Karpas-422 (cell line): ENCODE data around the gene ASPSCR1. TPM values are rescaled to one million over a fixed set of nuclear protein-coding genes. Genes with fewer than 3 reads are reported as not detected.

ENCODE experiments used
- DNase-seq: peaks from one replicate; pipeline ENCODE4 v3.0.0-alpha.2; 2015
- H2AFZ ChIP-seq: fragments of 200-600 bp; sonication (generic); 2 replicates; pipeline ENCODE4 v1.6.1; 2014; ENCODE audit warnings: antibody characterized with exemption, low read length, mixed read lengths
- H3K27ac ChIP-seq: fragments of 200-600 bp; sonication (generic); 2 replicates; pipeline ENCODE4 v1.5.1; 2014; ENCODE audit warnings: mild to moderate bottlenecking, low read length, moderate library complexity
- H3K27me3 ChIP-seq: fragments of 200-600 bp; sonication (generic); 2 replicates; pipeline ENCODE4 v1.6.1; 2014; ENCODE audit warnings: low read length, mixed read lengths
- H3K36me3 ChIP-seq: fragments of 200-600 bp; sonication (generic); 2 replicates; pipeline ENCODE4 v1.6.1; 2014; ENCODE audit warnings: low read length, mixed read lengths; ENCODE audit not compliant: insufficient read depth
- H3K4me1 ChIP-seq: fragments of 200-600 bp; sonication (generic); 2 replicates; pipeline ENCODE4 v1.6.1; 2014; ENCODE audit warnings: mild to moderate bottlenecking, low read length, mixed read lengths
- H3K4me2 ChIP-seq: fragments of 200-600 bp; sonication (generic); 2 replicates; pipeline ENCODE4 v1.6.1; 2014; ENCODE audit warnings: low read length, low read depth, mild to moderate bottlenecking; ENCODE audit not compliant: poor library complexity, severe bottlenecking
- H3K4me3 ChIP-seq: fragments of 200-600 bp; sonication (generic); 2 replicates; pipeline ENCODE4 v1.5.1; 2014; ENCODE audit warnings: mild to moderate bottlenecking, antibody characterized with exemption, low read length, mixed read lengths
- H3K79me2 ChIP-seq: fragments of 200-600 bp; sonication (generic); 2 replicates; pipeline ENCODE4 v1.6.1; 2014; ENCODE audit warnings: mild to moderate bottlenecking, low read length, mixed read lengths
- H3K9ac ChIP-seq: fragments of 200-600 bp; sonication (generic); 2 replicates; pipeline ENCODE4 v1.6.0; 2014; ENCODE audit warnings: low read length
- H3K9me2 ChIP-seq: fragments of 200-600 bp; sonication (generic), shearing (Covaris generic); replicated peaks from 2 replicates; pipeline ENCODE4 v1.6.0; 2014; ENCODE audit warnings: mild to moderate bottlenecking, low read length, moderate library complexity; ENCODE audit not compliant: insufficient read depth
- H3K9me3 ChIP-seq: fragments of 300-700, 200-600 bp; sonication (generic); 2 replicates; pipeline ENCODE4 v1.6.1; 2014; ENCODE audit warnings: low read length, mixed read lengths
- H4K20me1 ChIP-seq: fragments of 200-600 bp; sonication (generic); 2 replicates; pipeline ENCODE4 v1.6.1; 2014; ENCODE audit warnings: mild to moderate bottlenecking, antibody characterized with exemption, low read length, low read depth; ENCODE audit not compliant: insufficient read depth
- total RNA-seq: library from RNA; depleted of rRNA; stranded (reverse); fragments of >200 nt; shearing (Covaris generic); gene quantifications from 2 replicates; pipeline ENCODE4 v1.2.3, GENCODE V29; 2014; ENCODE audit warnings: low replicate concordance

Gene ASPSCR1
- total RNA-seq, 1 experiment from 2014 or later: 38.7 TPM

DNA sequence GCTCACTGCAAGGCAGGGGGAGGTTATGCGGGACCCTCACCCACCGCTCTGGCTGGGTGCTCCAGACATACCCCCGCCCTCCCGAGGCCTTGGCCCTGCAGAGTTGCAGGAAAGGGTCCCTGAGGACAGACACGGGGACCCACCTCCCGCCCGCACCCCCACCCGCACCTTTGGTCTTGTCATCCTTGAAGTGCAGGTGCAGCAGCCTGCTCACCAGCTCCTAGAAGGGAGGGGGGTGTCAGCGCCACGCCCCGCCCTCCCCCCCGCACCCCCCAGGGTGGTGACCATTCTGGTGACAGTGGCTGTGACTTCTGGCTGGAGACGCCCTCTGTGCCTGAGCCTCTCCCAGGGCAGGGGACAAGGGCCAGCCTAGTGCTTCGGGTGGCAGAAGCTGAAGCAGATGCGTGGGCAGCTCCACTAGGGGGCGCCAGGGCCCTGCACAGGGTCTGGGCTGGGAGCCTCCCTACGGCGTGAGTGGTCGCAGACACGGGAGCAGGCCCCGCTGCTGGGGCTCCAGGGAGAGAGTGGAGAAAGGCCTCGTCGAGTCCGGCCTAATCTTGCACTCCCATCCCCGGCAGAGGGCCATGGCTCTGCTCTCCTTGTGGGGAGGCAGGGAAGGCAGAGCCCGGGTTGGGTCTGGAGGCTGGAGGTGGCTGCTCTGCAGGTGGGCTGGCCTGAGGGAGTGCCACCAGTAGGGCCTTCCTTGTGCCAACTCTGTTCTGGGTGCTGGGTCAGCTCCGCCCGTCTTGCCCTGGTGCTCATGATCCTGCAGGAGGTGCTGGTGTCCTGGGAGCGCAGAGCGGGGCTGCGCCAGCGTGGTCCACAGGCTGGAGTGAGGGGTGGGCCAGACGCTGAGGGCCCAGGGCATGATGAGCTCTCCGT is 42.5 kb downstream of the ASPSCR1 start:
- H3K9ac ChIP-seq: no peak overlapping the region

DNA sequence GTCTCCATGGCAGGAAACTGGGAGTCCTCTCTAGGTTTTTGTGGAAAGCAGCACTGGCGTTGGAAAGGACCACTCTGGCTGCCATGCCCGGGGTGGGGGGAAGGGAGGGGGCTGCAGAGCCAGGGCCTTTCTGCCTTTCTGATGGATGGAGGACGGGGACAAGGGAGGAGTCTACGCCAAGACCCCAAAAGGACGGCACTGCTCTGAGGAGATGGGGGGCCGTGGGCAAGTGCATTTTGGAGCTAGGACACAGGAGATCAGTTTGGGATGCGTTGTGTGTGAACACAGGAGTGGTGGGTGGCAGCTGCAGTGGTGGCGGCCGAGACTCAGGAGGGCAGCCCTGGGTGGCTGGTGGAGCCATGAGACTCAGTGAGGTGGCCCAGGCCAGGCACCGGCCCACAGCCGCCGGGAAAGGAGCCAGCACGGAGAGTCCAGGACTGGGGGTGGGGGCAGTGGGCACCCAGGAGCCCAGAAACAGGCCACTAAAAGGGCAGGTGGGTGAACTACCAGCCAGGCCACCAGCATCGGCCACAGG is 43.2 kb downstream of the ASPSCR1 start:
- Histone ChIP-seq H3K4me1 (peaks cover 30% of the 10 kb centered on the region), H3K79me2 (peaks cover 26% of the 10 kb centered on the region), H4K20me1 (peaks cover 3% of the 10 kb centered on the region; the same call in 1 of the 2 replicates), H3K27ac (no peak overlapping the region), H3K4me2 (peak overlapping the region; percentile 96), H3K36me3 (no peaks in the 10 kb centered on the region), H2AFZ (no peak overlapping the region), H3K9me2 (no peaks in the 10 kb centered on the region), H3K27me3 (no peaks in the 10 kb centered on the region), H3K9ac (peak overlapping the region; percentile 97), H3K9me3 (no peaks in the 10 kb centered on the region), H3K4me3 (peak overlapping the region; percentile 98; the same call in 1 of the 2 replicates)
- DNase-seq: no peak

More for the DNA sequence above, 42.5 kb downstream of the ASPSCR1 start:
- H3K9me2 ChIP-seq: no peaks in the 10 kb centered on the region
- DNase-seq: peak; percentile 90
- H3K79me2 ChIP-seq: peaks cover 26% of the 10 kb centered on the region
- no peak overlapping the region for H3K4me2 ChIP-seq
- H3K9me3 ChIP-seq: no peaks in the 10 kb centered on the region
- H2AFZ ChIP-seq: no peak overlapping the region
- no peak overlapping the region for H3K4me3 ChIP-seq
- no peaks in the 10 kb centered on the region for H3K27me3 ChIP-seq
- no peak overlapping the region for H3K27ac ChIP-seq
- H4K20me1 ChIP-seq: peaks cover 3% of the 10 kb centered on the region; the same call in 1 of the 2 replicates
- peaks cover 30% of the 10 kb centered on the region for H3K4me1 ChIP-seq
- no peaks in the 10 kb centered on the region for H3K36me3 ChIP-seq

DNA sequence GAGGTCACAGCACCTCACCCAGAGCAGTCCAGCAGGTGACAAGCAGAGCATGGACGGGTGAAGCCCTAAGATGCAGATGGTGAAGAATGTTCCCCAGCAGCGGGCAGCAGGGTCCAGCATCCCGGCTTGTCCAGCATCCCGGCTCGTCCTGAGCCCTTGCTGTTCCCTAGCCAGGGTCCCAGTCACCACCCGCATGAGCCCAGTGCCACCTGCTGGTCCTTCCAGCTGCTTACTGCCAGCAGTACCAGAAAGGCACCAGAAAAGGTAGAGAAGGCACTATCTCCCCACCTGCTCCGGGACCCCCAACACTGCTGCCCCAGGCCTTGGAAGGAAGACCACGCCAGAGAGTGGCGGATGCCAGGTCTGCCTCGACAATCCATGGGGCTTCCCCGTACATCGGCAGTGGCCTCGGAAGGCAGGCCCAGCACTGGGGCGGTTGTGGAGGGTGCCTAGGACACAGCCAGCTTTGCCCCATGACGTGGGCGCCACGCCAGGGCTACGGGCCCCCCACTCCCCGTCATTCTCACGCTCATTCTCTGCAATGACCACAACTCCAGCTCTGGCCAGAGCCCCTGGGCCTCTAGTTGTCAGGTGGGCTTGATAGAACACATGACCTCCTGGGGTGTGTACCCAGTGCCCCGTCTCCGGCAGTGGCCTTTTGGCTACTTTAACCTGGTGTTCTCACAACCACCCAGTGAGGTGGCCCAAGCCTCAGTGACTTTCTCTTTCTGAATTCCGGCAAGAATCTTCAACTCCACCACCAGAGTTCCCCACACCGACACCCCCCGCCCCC is 43.9 kb downstream of the ASPSCR1 start:
- Histone ChIP-seq H3K79me2 (peaks cover 26% of the 10 kb centered on the region), H3K36me3 (no peaks in the 10 kb centered on the region), H3K9me3 (no peaks in the 10 kb centered on the region), H3K27me3 (no peaks in the 10 kb centered on the region), H3K4me2 (peak overlapping the region; percentile 96), H3K4me3 (peak overlapping the region; percentile 98), H3K4me1 (peaks cover 30% of the 10 kb centered on the region), H3K9me2 (no peaks in the 10 kb centered on the region), H2AFZ (no peak overlapping the region), H3K9ac (peak overlapping the region; percentile 97), H4K20me1 (peaks cover 3% of the 10 kb centered on the region; the same call in 1 of the 2 replicates), H3K27ac (peak overlapping the region; percentile 61)
- peak; percentile 82 for DNase-seq

DNA sequence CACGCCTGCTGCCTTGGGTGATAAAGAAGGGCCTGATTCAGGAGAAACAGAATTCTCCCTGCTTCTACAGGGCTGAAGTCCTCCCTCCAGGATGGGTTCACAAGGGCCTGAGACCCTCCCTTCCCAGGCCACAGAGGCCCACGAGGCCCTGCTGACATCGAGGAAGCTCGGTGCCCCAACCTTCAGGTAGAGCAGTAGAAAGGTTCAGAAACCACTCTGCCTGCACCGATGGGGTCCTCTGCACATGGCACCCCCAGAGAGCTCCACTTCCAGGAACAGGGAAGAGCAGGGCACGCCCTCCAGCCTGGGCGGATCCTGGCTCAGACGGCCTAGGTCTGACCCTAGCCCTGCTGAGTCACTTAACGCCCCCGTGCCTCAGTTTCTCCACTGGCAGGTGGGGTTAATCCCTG is 44.5 kb downstream of the ASPSCR1 start:
- H3K4me3 ChIP-seq: peak overlapping the region; percentile 98
- H3K79me2 ChIP-seq: peaks cover 26% of the 10 kb centered on the region
- H3K9me3 ChIP-seq: no peaks in the 10 kb centered on the region
- peaks cover 30% of the 10 kb centered on the region for H3K4me1 ChIP-seq
- H3K27ac ChIP-seq: peak overlapping the region; percentile 61
- H4K20me1 ChIP-seq: peaks cover 3% of the 10 kb centered on the region; the same call in 1 of the 2 replicates
- H3K9ac ChIP-seq: peak overlapping the region; percentile 97
- H3K9me2 ChIP-seq: no peaks in the 10 kb centered on the region
- peak overlapping the region; percentile 96 for H3K4me2 ChIP-seq
- H3K27me3 ChIP-seq: no peaks in the 10 kb centered on the region
- DNase-seq: peak; percentile 59
- no peaks in the 10 kb centered on the region for H3K36me3 ChIP-seq
- no peak overlapping the region for H2AFZ ChIP-seq

DNA sequence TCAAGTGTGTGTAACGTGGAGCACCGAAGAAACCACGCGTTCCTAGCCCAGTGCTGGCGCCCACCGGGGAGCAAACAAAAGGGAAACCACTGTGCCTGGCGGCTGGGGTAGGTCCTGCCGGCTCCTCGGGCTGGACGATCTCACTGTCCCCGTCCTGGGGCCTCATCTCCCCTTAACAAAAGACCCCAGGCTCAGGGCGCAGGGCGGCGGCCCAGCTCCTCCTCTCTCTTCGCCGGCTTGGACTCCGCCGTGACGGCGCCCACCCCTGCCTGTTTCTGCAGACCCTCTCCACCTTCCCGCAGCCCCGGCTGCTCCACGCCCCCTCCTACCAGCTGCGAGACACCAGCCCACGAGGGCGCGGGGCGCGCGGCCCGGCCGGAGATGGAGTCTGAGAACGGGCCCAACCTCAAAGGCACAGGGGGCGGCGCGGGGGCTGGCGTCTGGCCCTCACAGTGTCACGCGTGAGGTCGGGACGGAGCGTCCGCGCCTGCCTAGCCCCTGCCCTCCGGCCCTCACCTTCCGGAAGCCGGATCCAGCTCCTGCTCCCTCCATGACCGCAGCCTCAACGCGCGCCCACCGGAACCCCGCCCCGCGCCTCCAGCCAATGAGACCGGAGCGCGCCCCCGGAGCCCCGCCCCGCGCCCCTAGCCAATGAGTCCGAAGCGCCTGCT is 45.0 kb downstream of the ASPSCR1 start, which contains the start of gene CENPX:
TSS of gene CENPX (minus strand) at position 569 of the 671 bp plus-strand sequence. CDS start at position 552, 17 bp downstream.
- no peaks in the 10 kb centered on the region for H3K36me3 ChIP-seq
- peak within 1 kb of the TSS; percentile 61 for H3K27ac ChIP-seq
- H3K9ac ChIP-seq: peak within 1 kb of the TSS; percentile 97
- H3K4me1 ChIP-seq: peaks cover 30% of the 10 kb centered on the region
- H3K79me2 ChIP-seq: peaks cover 26% of the 10 kb centered on the region
- no peaks in the 10 kb centered on the region for H3K9me2 ChIP-seq
- no peaks in the 10 kb centered on the region for H3K27me3 ChIP-seq
- DNase-seq: no peak
- H3K4me3 ChIP-seq: peak within 1 kb of the TSS; percentile 98
- H3K4me2 ChIP-seq: peak within 1 kb of the TSS; percentile 96
- H3K9me3 ChIP-seq: no peaks in the 10 kb centered on the region
- peaks cover 3% of the 10 kb centered on the region; the same call in 1 of the 2 replicates for H4K20me1 ChIP-seq
- peak within 1 kb of the TSS; percentile 84 for H2AFZ ChIP-seq

DNA sequence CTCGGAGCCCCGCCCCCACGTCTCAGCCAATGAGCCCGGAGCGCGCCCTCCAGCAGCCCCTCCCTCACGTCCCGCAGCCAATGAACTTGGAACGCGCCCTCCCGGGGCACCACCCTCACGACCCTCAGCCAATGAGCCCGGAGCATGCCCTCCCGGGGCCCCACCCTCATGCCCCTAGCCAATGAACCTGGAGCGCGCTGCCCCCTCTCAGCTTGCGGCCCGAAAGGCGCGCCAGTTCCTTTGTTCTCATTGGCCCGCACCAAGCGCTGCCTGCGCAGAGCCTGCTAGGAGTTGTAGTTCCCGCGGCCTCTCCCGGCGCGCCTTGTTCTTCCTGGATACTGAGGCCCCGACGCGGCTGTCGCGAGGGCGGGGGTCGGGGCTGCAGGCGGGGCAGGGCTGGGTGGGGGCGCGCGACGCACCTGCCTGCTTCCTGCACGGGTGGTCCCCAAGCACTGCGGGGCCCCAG is 45.6 kb downstream of the ASPSCR1 start, which contains the start of gene LRRC45:
TSS of gene LRRC45 (plus strand) at position 325 of the 466 bp plus-strand sequence. CDS start 339 bp downstream, outside the sequence.
- DNase-seq: peak; percentile 100
- Histone ChIP-seq H3K4me3 (peak within 1 kb of the TSS; percentile 98), H3K27me3 (no peaks in the 10 kb centered on the region), H3K36me3 (no peaks in the 10 kb centered on the region), H3K9me3 (no peaks in the 10 kb centered on the region), H3K9ac (peak within 1 kb of the TSS; percentile 97), H3K79me2 (peaks cover 26% of the 10 kb centered on the region), H3K9me2 (no peaks in the 10 kb centered on the region), H4K20me1 (peaks cover 3% of the 10 kb centered on the region; the same call in 1 of the 2 replicates), H2AFZ (peak within 1 kb of the TSS; percentile 84), H3K27ac (peak within 1 kb of the TSS; percentile 61; the same call in 1 of the 2 replicates), H3K4me2 (peak within 1 kb of the TSS; percentile 96), H3K4me1 (peaks cover 30% of the 10 kb centered on the region)

DNA sequence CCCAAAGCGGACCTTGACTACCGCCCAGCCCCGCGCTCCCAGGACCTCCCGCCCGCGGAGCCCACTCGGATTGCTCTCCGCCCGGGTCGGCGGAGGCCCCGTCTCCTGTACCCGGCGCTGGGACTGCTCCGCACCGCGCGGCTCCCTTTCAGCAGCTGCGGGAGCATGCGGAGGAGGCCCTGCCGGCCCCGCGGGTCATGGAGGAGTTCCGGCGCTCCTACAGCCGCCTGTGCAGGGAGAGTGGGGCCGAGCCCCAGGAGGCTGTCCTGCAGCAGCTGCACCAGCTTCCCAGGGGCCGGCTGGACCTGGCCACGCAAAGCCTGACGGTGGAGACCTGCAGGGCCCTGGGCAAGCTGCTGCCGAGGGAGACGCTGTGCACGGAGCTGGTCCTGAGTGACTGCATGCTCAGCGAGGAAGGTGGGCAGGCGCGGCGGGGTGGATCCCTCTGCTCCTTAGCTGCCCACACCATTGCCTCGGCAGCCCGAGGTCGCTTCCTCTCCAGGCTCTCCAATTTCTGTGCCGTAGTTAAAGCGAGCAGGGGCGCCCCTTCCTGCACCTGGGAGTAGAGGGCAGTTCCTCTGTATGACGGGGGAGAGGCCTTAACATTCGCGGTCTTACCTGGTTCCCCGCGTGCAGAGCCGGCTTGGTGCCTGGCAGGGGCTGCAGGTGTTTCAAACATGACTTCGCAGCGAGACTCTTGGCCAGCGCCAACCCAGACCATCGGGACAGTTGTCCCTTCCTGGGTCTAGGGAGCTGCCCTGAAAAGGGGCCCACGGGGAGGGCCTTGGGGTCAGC is 46.2 kb downstream of the ASPSCR1 start:
- Histone ChIP-seq H3K79me2 (peaks cover 26% of the 10 kb centered on the region), H3K4me2 (peak overlapping the region; percentile 96), H3K9me2 (no peaks in the 10 kb centered on the region), H4K20me1 (peaks cover 3% of the 10 kb centered on the region; the same call in 1 of the 2 replicates), H3K9ac (peak overlapping the region; percentile 96), H3K27me3 (no peaks in the 10 kb centered on the region), H3K27ac (0 out of 2 replicates have a peak overlapping the region, but pooled peaks have one; percentile 28), H3K4me3 (peak overlapping the region; percentile 98), H3K4me1 (peaks cover 30% of the 10 kb centered on the region), H3K36me3 (no peaks in the 10 kb centered on the region), H3K9me3 (no peaks in the 10 kb centered on the region), H2AFZ (peak overlapping the region; percentile 84)
- peak; percentile 79 for DNase-seq
